Measurements from ENCODE around the gene FNDC8. TPM values are rescaled to one million over a fixed set of nuclear protein-coding genes. Genes with fewer than 3 reads are reported as not detected.

The FNDC8 gene
- total RNA-seq, 2 donors from 2014 or later: not detected

DNA sequence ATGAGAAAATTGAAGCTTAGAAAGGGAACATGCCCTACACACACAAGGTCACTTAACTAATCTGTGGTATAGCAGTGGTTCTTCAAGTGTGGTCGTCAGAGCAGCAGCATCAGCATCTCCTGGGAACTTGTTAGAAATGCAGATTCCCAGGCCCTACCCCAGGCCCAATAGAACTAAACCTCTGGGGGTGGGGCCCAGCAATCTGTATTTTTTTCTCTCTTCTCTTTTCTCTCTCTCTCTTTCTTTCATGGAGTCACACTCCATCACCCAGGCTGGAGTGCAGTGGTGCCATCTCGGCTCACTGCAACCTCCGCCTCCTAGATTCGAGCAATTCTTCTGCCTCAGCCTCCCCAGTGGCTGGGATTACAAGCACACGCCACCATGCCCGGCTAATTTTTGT, 16.8 kb downstream of the FNDC8 start:
- TF ChIP-seq, protein P1, sequence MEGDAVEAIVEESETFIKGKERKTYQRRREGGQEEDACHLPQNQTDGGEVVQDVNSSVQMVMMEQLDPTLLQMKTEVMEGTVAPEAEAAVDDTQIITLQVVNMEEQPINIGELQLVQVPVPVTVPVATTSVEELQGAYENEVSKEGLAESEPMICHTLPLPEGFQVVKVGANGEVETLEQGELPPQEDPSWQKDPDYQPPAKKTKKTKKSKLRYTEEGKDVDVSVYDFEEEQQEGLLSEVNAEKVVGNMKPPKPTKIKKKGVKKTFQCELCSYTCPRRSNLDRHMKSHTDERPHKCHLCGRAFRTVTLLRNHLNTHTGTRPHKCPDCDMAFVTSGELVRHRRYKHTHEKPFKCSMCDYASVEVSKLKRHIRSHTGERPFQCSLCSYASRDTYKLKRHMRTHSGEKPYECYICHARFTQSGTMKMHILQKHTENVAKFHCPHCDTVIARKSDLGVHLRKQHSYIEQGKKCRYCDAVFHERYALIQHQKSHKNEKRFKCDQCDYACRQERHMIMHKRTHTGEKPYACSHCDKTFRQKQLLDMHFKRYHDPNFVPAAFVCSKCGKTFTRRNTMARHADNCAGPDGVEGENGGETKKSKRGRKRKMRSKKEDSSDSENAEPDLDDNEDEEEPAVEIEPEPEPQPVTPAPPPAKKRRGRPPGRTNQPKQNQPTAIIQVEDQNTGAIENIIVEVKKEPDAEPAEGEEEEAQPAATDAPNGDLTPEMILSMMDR (IDR thresholded peaks at IDR 0.05): no peak

DNA sequence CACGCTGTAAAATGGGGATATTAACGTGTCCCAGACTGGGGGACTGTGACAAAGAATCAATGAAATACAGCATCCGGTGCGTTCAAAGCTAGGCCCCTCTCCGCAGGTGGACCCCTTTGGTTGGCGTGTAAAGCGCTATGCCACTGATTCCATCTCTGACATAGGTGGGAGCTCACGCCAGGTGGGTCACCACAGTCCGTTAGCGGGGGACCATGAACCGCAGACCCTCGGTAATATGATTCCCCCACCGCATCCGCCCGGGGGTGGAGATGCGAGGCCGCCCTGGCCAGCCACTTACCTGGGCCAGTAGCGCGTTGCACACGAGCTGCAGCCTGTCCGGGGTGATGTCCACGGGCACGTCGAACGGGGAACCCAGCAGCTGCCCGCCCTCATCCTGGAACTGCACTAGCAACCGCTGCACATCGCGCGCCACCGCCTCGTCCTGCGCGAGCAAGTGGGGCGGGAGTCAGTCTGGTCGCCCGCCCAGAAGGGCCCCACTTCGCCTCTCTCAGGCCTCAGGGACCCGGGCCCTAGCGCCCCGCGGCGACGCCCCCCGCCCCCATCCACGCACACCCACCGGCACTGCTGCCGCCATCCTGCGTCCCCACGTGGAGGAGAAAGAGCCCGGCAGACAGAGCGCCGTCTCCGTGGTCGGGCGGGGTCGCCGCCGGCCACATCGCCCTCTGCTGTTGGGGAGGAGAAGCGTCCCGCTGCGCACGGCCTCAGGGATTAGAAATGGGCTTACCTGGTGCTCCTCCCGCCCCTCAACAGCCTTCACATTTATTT, 20.5 kb downstream of the FNDC8 start, which contains the start of gene NLE1:
Gene NLE1, minus strand, starts transcription at position 623 of the 786 bp plus-strand sequence. Its CDS starts 28 bp downstream, at position 595.
- no peaks in the 10 kb centered on the region for H3K36me3 ChIP-seq
- H3K9me3 ChIP-seq: no peaks in the 10 kb centered on the region
- no peak within 1 kb of the TSS for H3K27ac ChIP-seq
- DNase-seq: peak; percentile 81
- peak within 1 kb of the TSS; percentile 80 to 91 for H3K9ac ChIP-seq (ENCODE audit: low read depth in 2 of 2, low read length in 2 of 2)
- no peaks in the 10 kb centered on the region for H3K27me3 ChIP-seq
- intact Hi-C loops (cut with DNase I): no loop called here
- TF ChIP-seq, protein P1 (IDR thresholded peaks at IDR 0.05): peak; percentile 91
- H3K4me3 ChIP-seq: peak within 1 kb of the TSS; percentile 96
- no peaks in the 10 kb centered on the region for H3K4me1 ChIP-seq

More for the DNA sequence above, 16.8 kb downstream of the FNDC8 start:
- no peak overlapping the region for H3K27ac ChIP-seq
- no peaks in the 10 kb centered on the region for H3K27me3 ChIP-seq
- no peak for DNase-seq
- H3K4me3 ChIP-seq: no peak overlapping the region
- no peaks in the 10 kb centered on the region for H3K36me3 ChIP-seq
- intact Hi-C loops (cut with DNase I): no loop called here
- no peaks in the 10 kb centered on the region for H3K9me3 ChIP-seq
- H3K4me1 ChIP-seq: no peaks in the 10 kb centered on the region
- no peak overlapping the region for H3K9ac ChIP-seq (ENCODE audit: low read depth in 2 of 2, low read length in 2 of 2)

DNA sequence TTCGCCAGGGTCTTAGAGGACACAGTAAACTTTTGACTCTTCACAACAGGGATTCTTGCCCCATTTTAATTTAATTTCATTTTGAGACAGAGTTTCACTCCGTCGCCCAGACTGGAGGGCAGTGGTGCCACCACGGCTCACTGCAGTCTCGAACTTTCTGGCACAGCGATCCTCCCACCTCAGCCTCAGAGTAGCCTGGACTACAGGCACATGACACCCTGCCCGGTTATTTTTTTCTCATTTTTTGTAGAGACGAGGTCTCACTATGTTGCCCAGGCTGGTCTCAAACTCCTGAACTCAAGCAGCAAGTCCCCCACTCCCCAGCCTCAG, 21.0 kb downstream of the FNDC8 start:
- Histone ChIP-seq H3K27ac (no peak overlapping the region), H3K4me3 (no peak overlapping the region), H3K36me3 (no peaks in the 10 kb centered on the region), H3K27me3 (no peaks in the 10 kb centered on the region), H3K9me3 (no peaks in the 10 kb centered on the region), H3K4me1 (no peaks in the 10 kb centered on the region), H3K9ac (ENCODE audit: low read depth in 2 of 2, low read length in 2 of 2) (peak overlapping the region in 1 of 2 donors; percentile 91)
- TF ChIP-seq, protein P1 (IDR thresholded peaks at IDR 0.05): no peak
- no peak for DNase-seq
- intact Hi-C loops (cut with DNase I): no loop called here

DNA sequence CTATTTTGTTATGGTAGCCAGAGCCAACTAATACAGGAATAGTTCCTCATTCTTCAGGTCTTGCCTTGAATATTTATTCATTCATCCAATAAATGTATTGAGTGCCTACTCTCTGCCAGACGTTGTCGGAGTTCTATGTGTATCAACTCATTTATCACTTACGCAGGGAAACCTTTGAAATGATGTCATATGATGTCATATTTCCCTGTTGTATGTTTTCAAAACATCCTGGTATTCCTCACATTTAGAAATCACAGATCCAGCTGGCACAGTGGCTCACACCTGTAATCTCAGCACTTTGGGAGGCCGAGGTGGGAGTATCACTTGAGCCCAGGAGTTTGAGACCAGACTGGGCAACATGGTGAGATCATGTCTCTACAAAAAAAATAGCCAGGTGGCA, 23.4 kb downstream of the FNDC8 start:
- Histone ChIP-seq H3K27me3 (no peaks in the 10 kb centered on the region), H3K36me3 (no peaks in the 10 kb centered on the region), H3K9ac (ENCODE audit: low read depth in 2 of 2, low read length in 2 of 2) (no peak overlapping the region), H3K9me3 (no peaks in the 10 kb centered on the region), H3K4me3 (no peak overlapping the region), H3K4me1 (no peaks in the 10 kb centered on the region), H3K27ac (no peak overlapping the region)
- DNase-seq: no peak
- intact Hi-C loops (cut with DNase I): no loop called here
- TF ChIP-seq, protein P1 (IDR thresholded peaks at IDR 0.05): no peak

DNA sequence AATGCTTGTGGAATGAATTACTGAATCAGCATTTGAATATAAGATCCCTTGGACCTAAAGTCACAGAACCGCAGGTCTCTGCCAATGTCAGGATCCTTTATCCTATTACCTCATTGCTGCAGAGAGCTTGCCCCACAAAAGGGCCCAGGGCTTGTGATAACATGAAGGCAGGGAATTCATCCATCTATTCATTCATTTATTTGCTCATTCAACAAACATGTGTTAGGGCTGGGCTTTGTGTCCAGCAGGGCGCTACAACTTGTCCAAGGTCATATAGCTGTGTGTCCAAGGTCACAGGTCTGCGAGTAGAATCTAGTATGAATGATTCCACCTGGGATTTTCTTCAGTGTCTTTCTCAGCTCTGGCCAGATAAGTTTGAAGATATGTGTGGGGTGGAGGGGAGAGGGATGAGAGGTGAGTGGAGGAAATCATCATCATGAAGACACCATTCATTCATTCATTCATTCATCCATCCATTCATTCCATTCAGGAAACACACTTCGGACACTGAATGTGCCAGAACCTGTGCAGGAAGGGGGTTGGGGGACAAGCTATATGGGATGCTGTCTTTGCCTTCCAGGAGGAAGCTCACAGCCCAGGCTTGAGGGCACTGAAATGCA, 24.9 kb downstream of the FNDC8 start:
- intact Hi-C loops (cut with DNase I): no loop called here
- no peak for DNase-seq

More for the DNA sequence above, 24.9 kb downstream of the FNDC8 start:
- no peak overlapping the region for H3K9ac ChIP-seq (ENCODE audit: low read depth in 2 of 2, low read length in 2 of 2)
- no peak overlapping the region for H3K27ac ChIP-seq
- H3K4me3 ChIP-seq: no peak overlapping the region
- H3K36me3 ChIP-seq: no peaks in the 10 kb centered on the region
- H3K4me1 ChIP-seq: no peaks in the 10 kb centered on the region
- H3K9me3 ChIP-seq: no peaks in the 10 kb centered on the region
- TF ChIP-seq, protein P1 (IDR thresholded peaks at IDR 0.05): no peak
- H3K27me3 ChIP-seq: no peaks in the 10 kb centered on the region

Measured in colonic mucosa (tissue), 4 donors.